ENCODE data around the gene SLC22A5.

SLC22A5 gene

GRCh38 chr5:132381614-132382013, 12.1 kb downstream of the SLC22A5 start:
- Histone ChIP-seq H3K4me1 (ENCODE audit: low read length) (peaks cover 16% of the 10 kb centered on the region), H4K20me1 (ENCODE audit: insufficient read depth, low read length) (no peaks in the 10 kb centered on the region), H3K79me2 (ENCODE audit: low read length) (no peaks in the 10 kb centered on the region), H3K4me2 (ENCODE audit: low read depth, low read length) (no peak overlapping the region), H3K4me3 (ENCODE audit: low read length) (no peak overlapping the region), H3K27ac (ENCODE audit: low read length) (no peak overlapping the region), H3K9me3 (replicated peaks; ENCODE audit: insufficient read depth, low read length) (no peaks in the 10 kb centered on the region), H2AFZ (ENCODE audit: low read length) (no peak overlapping the region), H3K36me3 (replicated peaks; ENCODE audit: insufficient read depth, low read length) (no peaks in the 10 kb centered on the region), H3K27me3 (replicated peaks; ENCODE audit: insufficient read depth, low read length) (no peaks in the 10 kb centered on the region), H3K9me2 (replicated peaks; ENCODE audit: insufficient read depth, low read length) (no peaks in the 10 kb centered on the region), H3K9ac (ENCODE audit: low read length) (no peak overlapping the region), H3F3A (ENCODE audit: insufficient read depth, low read length) (0 out of 2 replicates have a peak, but pooled peaks cover 2% of the 10 kb centered on the region)
- DNase-seq, result no peak
- TF ChIP-seq, protein P1, sequence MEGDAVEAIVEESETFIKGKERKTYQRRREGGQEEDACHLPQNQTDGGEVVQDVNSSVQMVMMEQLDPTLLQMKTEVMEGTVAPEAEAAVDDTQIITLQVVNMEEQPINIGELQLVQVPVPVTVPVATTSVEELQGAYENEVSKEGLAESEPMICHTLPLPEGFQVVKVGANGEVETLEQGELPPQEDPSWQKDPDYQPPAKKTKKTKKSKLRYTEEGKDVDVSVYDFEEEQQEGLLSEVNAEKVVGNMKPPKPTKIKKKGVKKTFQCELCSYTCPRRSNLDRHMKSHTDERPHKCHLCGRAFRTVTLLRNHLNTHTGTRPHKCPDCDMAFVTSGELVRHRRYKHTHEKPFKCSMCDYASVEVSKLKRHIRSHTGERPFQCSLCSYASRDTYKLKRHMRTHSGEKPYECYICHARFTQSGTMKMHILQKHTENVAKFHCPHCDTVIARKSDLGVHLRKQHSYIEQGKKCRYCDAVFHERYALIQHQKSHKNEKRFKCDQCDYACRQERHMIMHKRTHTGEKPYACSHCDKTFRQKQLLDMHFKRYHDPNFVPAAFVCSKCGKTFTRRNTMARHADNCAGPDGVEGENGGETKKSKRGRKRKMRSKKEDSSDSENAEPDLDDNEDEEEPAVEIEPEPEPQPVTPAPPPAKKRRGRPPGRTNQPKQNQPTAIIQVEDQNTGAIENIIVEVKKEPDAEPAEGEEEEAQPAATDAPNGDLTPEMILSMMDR (IDR thresholded peaks at IDR 0.05; ENCODE audit: low read length), result no peak
- TF ChIP-seq EZH2phosphoT487 (IDR thresholded peaks at IDR 0.05; ENCODE audit: low read length), result no peak
- no peak for TF ChIP-seq EZH2 (optimal IDR thresholded peaks at IDR 0.05; ENCODE audit: low read depth, low read length)

DNA sequence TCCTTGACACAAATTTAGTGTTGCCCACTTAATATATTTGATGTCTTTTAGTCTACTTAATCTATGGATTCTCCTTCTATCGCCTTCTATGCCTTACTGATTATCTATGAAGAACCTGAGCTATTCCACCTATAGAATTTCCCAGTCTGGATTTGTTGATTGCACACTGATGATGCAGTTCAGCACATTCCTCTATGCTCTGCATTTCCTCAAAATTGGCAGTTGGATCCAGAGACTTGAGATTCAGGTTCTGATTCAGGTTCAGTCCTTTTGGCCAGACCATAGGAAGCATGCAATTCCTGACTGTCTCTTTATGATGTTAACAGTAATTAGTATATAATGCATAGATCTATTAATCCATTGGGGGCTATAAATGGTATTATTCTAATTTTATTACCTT, 13.8 kb downstream of the SLC22A5 start:
- no peak for TF ChIP-seq EZH2 (optimal IDR thresholded peaks at IDR 0.05; ENCODE audit: low read depth, low read length)
- no peak for TF ChIP-seq EZH2phosphoT487 (IDR thresholded peaks at IDR 0.05; ENCODE audit: low read length)
- TF ChIP-seq, protein P1 (IDR thresholded peaks at IDR 0.05; ENCODE audit: low read length), result no peak
- Histone ChIP-seq H4K20me1 (ENCODE audit: insufficient read depth, low read length) (no peaks in the 10 kb centered on the region), H3F3A (ENCODE audit: insufficient read depth, low read length) (0 out of 2 replicates have a peak, but pooled peaks cover 2% of the 10 kb centered on the region), H3K36me3 (replicated peaks; ENCODE audit: insufficient read depth, low read length) (no peaks in the 10 kb centered on the region), H3K4me1 (ENCODE audit: low read length) (peaks cover 30% of the 10 kb centered on the region), H3K79me2 (ENCODE audit: low read length) (no peaks in the 10 kb centered on the region), H3K9me2 (replicated peaks; ENCODE audit: insufficient read depth, low read length) (no peaks in the 10 kb centered on the region), H3K4me2 (ENCODE audit: low read depth, low read length) (no peak overlapping the region), H3K27ac (ENCODE audit: low read length) (no peak overlapping the region), H3K9me3 (replicated peaks; ENCODE audit: insufficient read depth, low read length) (no peaks in the 10 kb centered on the region), H3K9ac (ENCODE audit: low read length) (no peak overlapping the region), H3K27me3 (replicated peaks; ENCODE audit: insufficient read depth, low read length) (no peaks in the 10 kb centered on the region), H3K4me3 (ENCODE audit: low read length) (no peak overlapping the region), H2AFZ (ENCODE audit: low read length) (no peak overlapping the region)
- no peak for DNase-seq

- Histone ChIP-seq H2AFZ (ENCODE audit: low read length) (no peak overlapping the region), H3K4me1 (ENCODE audit: low read length) (peaks cover 31% of the 10 kb centered on the region), H3K9me3 (replicated peaks; ENCODE audit: insufficient read depth, low read length) (no peaks in the 10 kb centered on the region), H3F3A (ENCODE audit: insufficient read depth, low read length) (0 out of 2 replicates have a peak, but pooled peaks cover 2% of the 10 kb centered on the region), H4K20me1 (ENCODE audit: insufficient read depth, low read length) (no peaks in the 10 kb centered on the region), H3K27me3 (replicated peaks; ENCODE audit: insufficient read depth, low read length) (no peaks in the 10 kb centered on the region), H3K9me2 (replicated peaks; ENCODE audit: insufficient read depth, low read length) (no peaks in the 10 kb centered on the region), H3K4me2 (ENCODE audit: low read depth, low read length) (no peak overlapping the region), H3K27ac (ENCODE audit: low read length) (no peak overlapping the region), H3K4me3 (ENCODE audit: low read length) (no peak overlapping the region), H3K36me3 (replicated peaks; ENCODE audit: insufficient read depth, low read length) (no peaks in the 10 kb centered on the region), H3K9ac (ENCODE audit: low read length) (no peak overlapping the region), H3K79me2 (ENCODE audit: low read length) (no peaks in the 10 kb centered on the region)
- no peak for TF ChIP-seq EZH2phosphoT487 (IDR thresholded peaks at IDR 0.05; ENCODE audit: low read length)
- TF ChIP-seq, protein P1 (IDR thresholded peaks at IDR 0.05; ENCODE audit: low read length), result no peak
- TF ChIP-seq EZH2 (optimal IDR thresholded peaks at IDR 0.05; ENCODE audit: low read depth, low read length), result no peak
- no peak for DNase-seq
Measured at GRCh38 chr5:132383984-132384383, 14.5 kb downstream of the SLC22A5 start.

Measured in MM.1S (cell line).